ENCODE results near the gene MT1M.

MT1M gene

DNA sequence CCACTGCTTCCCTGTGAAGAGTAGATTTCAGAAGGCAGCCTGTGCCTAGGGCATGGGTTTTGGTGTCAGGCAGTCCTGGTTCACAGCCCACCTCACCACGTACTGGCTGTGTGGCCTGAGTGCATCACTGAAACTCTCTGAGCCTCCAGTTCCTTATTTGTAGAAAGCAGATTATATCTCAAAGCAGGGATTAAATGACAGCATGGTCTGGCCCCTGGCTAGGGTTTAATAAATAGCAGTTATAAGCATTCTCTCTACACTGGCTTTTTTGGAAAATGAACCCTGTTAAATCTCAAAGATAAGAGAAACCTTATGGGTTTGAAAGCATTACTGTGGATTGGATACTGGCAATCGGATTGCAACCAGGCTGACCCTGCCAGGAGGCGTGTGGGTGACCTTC is 2.9 kb upstream of the MT1M start:
- no peak for DNase-seq

GRCh38 chr16:56630134-56630533 is 2.3 kb upstream of the MT1M start:
- DNase-seq = no peak

GRCh38 chr16:56631197-56631596 is 1.3 kb upstream of the MT1M start:
- no peak for DNase-seq

DNA sequence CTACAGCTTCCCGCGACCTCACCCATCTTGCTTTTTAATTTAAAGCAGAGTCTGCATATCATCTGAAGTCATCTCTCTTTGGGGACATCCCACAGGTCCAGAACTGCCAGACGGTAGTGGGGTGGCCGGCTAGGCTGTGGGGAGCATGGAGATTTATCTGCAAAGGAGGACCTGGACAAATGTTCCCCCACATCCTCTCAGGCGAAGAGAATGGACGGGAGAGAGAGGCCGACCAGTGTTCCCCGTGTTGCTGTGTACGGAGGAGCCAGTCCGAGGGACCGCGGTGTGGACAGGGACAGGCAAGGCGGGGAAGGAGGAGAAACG is 665 bp upstream of the MT1M start:
- no peak for DNase-seq

DNA sequence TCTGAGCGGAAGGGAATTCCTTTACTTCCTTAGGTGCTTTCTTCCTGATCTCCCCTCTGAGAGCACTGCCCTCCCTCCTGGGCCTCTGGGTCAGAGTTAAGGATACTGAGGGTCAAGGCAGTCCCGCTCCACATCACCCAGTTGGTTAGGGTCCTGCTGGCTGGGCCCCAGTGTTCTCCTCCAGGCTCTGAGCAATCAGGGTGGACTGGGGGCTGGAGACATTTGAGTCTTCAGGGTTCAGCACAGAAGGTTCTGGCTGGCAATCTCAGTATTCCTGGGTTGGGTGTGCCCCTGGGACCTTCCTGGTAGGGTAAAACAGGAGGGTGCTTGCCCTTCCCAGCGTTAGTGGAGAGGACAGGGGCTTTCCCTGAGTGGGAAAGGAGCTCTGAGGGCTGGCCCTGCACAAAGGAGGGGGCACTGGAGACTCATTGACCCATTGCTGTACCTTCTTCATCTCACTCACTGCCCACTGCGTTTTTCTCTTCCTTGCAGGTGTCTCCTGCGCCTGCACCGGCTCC is 448 bp downstream of the MT1M start:
- DNase-seq = no peak

GRCh38 chr16:56633535-56633934 is 1.1 kb downstream of the MT1M start:
- DNase-seq = no peak

DNA sequence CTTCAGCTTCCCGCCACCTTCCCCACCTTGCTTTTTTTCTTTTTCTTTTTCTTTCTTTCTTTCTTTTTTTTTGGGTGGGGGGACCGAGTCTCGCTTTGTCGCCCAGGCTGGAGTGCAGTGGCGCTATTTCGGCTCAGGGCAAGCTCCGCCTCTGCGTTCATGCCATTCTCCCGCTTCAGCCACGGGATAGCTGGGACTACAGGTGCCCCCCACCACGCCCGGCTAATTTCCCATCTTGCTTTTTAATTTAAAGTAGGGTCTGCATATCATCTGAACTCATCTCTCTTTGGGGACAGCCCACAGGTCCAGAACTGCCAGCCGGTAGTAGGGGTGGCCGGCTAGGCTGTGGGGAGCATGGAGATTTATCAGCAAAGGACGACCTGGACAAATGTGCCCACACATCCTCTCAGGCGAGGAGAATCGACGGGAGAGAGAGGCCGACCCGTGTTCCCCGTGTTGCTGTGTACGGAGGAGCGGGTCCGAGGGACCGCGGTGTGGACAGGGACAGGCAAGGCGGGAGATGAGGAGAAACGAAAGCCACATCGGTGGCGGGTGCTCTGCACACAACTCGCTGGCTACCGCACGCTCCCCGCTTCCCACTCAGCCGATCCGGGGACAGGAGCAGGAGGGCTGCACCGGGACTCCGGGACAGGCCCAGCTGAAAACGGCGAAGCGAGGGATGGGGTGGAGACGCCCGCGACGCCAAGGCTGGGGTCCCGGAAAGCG is 2.4 kb downstream of the MT1M start:
- no peak for DNase-seq

GRCh38 chr16:56635441-56635967 is 3.0 kb downstream of the MT1M start:
- DNase-seq = no peak

- no peak for DNase-seq
Observed at GRCh38 chr16:56636616-56637413, 4.4 kb downstream of the MT1M start.

- peak; percentile 40 to 45 for DNase-seq
Observed at GRCh38 chr16:56637814-56638750, 5.6 kb downstream of the MT1M start, which contains the start of gene MT1A. Gene MT1A (plus strand): TSS chr16:56638666. CDS start chr16:56638739, 73 bp downstream.

DNA sequence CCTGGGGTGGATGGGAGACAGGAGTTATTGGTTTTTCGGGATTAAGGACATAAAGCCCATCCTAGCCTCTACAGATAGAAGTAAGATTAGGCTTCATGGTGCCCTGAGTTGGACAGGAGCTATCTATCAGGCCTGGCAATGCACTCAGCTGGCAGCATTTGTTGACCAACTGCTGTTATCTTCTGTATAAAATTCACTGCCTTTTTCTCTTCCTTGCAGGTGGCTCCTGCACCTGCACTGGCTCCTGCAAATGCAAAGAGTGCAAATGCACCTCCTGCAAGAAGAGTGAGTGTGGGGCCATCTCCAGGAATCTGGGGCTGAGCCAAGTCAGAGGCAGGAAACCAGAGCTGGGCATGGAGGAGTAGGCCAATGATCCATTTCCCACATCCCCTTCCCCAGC is 6.6 kb downstream of the MT1M start:
- no peak for DNase-seq

DNA sequence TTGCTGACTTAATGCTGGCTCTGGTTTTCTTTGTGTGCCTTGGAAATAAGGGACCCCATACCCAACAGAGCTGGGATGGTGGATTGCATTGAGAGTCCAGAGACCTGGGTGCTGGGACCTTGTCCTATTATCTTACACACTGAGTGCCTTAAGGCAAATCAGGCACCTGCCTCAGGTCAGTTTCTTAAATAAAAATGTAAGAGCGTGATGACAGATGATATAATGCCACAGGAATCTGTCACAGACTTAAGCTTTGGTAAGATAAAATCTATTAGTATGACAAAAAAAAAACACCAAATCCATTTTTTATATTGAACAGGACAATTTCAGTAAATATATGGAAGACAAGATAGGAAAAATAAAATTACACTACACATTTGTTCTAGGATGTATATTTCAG is 7.6 kb downstream of the MT1M start:
- no peak for DNase-seq

DNA sequence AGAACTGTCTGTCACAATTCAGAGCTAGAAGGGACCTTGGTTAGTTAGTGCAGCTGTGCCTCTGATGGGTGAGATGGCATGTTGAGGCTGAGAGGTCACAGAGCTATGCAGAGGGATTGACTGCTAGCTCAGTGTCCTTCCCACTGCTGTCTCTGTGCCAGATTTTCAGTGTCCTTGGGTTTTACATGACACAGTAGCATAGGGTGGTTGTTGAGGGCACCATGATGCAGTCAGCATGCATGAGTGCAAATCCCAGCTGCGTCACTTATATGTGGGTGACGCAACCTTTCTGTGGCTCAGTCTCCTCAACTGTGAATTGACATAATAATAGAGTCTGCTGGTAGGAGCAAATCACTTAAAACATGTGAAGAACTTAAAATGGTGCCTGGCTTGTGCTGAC is 8.7 kb downstream of the MT1M start:
- DNase-seq = no peak

- peak; percentile 84 to 88 for DNase-seq
Observed at GRCh38 chr16:56643080-56643778, 10.8 kb downstream of the MT1M start.

DNA sequence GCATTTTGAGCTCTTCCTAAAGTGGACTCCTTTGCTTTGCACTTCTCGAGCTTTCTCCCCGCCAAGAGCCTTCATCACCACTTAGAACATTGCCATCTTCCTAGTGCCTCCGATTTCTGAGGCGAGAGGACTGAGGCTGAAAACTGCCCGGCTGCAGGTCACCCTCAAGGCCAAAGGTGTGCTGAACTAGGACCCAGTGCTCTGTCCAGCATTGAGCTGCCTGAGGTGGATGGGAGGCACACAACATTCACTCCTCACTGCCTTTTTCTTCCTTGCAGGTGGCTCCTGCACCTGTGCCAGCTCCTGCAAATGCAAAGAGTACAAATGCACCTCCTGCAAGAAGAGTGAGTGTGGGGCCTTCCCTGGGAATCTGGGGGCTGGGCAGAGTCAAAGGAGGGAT is 11.4 kb downstream of the MT1M start:
- no peak for DNase-seq

- DNase-seq = no peak
Observed at GRCh38 chr16:56645311-56645710, 12.9 kb downstream of the MT1M start.

GRCh38 chr16:56645838-56646237 is 13.4 kb downstream of the MT1M start:
- no peak for DNase-seq

- DNase-seq = no peak
Observed at GRCh38 chr16:56647641-56648431, 15.4 kb downstream of the MT1M start.

DNA sequence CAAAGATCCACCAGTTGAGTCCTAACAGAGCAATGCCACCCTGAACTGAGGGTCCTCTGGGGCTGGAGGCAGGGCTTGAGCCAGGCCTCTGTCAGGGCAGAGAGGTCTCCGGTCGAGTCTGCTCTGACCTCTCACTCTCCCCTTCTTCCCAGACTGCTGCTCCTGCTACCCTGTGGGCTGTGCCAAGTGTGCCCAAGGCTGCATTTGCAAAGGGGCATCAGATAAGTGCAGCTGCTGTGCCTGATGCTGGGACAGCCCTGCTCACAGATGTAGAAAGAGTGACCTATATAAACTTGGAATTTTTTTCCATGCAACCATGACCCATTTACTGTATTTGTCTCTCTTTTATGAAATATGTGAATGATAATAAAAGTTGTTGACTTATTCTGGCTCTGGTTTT is 16.8 kb downstream of the MT1M start:
- no peak for DNase-seq

GRCh38 chr16:56649820-56650219 is 17.4 kb downstream of the MT1M start:
- no peak for DNase-seq

DNA sequence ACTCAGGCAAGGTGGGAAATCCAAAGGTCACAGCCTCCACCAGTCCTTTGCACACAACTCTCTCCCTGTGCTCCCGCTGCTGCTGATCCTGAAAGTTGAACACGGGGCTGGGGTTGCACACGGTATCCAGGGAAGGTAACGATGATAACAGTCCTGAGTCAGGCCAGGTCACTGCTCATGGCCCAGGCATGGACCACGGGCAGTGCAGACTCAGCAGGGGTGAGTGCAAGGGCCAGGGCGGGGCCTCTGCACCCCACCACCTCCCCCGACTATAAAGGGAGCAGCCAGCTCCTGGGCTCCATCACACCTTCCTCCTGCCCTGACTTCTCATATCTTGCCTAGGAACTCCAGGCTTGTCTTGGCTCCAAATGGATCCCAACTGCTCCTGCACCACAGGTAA is 19.1 kb downstream of the MT1M start, which contains the start of gene MT1B:
Gene MT1B (plus strand): TSS at position 301 of the 400 bp plus-strand sequence. CDS start 68 bp downstream, at position 369.
- DNase-seq = no peak

Measured in activated T-cell treated with anti-CD3 and anti-CD28 coated beads, Interleukin-2, amount 50 U/mL, for 48 hours (primary cell).